ENCODE results near the gene CNTNAP2.

DNA sequence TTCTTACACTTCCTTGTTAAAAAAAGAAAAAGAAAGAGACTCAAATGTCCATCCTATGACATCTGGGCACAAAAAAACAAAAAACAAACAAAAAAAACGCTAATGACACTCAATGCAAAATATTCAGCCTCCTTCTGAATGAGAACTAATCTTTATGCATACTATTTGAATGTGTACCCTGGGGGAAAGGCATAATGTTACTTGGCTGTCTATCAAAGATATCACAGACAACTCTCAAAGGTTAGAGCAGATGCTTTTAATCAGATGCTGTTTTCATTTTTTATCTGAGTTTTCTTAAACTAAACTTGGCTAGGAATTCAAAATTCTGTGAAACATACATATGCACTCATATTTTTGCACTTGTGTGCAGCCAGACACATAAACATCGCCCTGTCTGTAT is 745.8 kb downstream of the CNTNAP2 start:
- TF ChIP-seq, protein P1, sequence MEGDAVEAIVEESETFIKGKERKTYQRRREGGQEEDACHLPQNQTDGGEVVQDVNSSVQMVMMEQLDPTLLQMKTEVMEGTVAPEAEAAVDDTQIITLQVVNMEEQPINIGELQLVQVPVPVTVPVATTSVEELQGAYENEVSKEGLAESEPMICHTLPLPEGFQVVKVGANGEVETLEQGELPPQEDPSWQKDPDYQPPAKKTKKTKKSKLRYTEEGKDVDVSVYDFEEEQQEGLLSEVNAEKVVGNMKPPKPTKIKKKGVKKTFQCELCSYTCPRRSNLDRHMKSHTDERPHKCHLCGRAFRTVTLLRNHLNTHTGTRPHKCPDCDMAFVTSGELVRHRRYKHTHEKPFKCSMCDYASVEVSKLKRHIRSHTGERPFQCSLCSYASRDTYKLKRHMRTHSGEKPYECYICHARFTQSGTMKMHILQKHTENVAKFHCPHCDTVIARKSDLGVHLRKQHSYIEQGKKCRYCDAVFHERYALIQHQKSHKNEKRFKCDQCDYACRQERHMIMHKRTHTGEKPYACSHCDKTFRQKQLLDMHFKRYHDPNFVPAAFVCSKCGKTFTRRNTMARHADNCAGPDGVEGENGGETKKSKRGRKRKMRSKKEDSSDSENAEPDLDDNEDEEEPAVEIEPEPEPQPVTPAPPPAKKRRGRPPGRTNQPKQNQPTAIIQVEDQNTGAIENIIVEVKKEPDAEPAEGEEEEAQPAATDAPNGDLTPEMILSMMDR (IDR thresholded peaks at IDR 0.05 in 2 of 3, conservative IDR thresholded peaks at IDR 0.05 in 1 of 3; ENCODE audit: insufficient read depth in 2 of 3, low read depth in 1 of 3, low read length in 3 of 3), result no peak
- no peak for TF ChIP-seq SIX5 (IDR thresholded peaks at IDR 0.05; ENCODE audit: borderline replicate concordance in 1 of 2, insufficient read depth in 1 of 2, low read depth in 1 of 2, low read length in 2 of 2)
- TF ChIP-seq ADNP (tag; IDR thresholded peaks at IDR 0.05), result no peak
- TF ChIP-seq, protein P2, sequence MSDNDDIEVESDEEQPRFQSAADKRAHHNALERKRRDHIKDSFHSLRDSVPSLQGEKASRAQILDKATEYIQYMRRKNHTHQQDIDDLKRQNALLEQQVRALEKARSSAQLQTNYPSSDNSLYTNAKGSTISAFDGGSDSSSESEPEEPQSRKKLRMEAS (CRISPR knock-in tag; IDR thresholded peaks at IDR 0.05), result no peak
- TF ChIP-seq NCOA2 (IDR thresholded peaks at IDR 0.05; ENCODE audit: partially characterized antibody in 2 of 2), result no peak
- no peak for TF ChIP-seq NFRKB (IDR thresholded peaks at IDR 0.05; ENCODE audit: low read depth)
- no peak for TF ChIP-seq POLR2A (conservative IDR thresholded peaks at IDR 0.05)
